HCT116 (cell line): Measurements from ENCODE around the gene ZNF618.

Experiments
- TCF7L2 ChIP-seq: IDR thresholded peaks from 2 replicates; pipeline ENCODE4 v1.7.0; 2011; ENCODE audit warnings: borderline replicate concordance, inconsistent platforms; ENCODE audit not compliant: insufficient read depth, insufficient read length; ENCODE audit errors: extremely low read depth
- TF ChIP-seq, protein P1 (sequence below), 3 experiments: fragments of 200-600 bp in 1 of 3; sonication (generic) in 1 of 3; IDR thresholded peaks in 2 of 3; conservative IDR thresholded peaks in 1 of 3; 2 replicates each; pipeline ENCODE4 v1.5.1; 2012 to 2017; ENCODE audit warnings: low read depth in 2 of 3, low read length in 2 of 3, antibody characterized with exemption in 1 of 3, borderline replicate concordance in 1 of 3, control low read depth in 1 of 3, mild to moderate bottlenecking in 1 of 3, mixed read lengths in 1 of 3, mixed run types in 1 of 3, moderate library complexity in 1 of 3; ENCODE audit not compliant: insufficient read depth in 1 of 3

DNA sequence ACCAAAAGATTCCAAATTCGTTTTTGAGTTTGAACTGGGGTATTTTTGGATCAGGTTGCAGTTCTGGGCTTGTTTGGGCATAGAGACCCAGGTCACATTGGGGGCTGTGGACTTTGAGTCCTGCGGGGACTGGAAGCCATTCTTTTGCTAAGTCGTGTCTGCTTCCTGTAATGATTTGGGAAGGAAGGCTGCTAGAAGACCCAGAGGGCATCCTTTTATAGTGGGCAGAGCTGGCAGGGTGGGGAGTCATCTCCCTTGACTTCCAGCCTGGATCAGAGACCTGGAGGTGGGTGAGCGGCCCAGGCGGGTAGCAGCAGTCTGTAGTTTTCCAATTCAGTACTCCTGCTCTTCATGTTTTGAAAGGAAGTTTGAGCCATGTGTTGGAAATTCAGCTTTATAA, 11.3 kb downstream of the ZNF618 start:
- TF ChIP-seq, protein P1, sequence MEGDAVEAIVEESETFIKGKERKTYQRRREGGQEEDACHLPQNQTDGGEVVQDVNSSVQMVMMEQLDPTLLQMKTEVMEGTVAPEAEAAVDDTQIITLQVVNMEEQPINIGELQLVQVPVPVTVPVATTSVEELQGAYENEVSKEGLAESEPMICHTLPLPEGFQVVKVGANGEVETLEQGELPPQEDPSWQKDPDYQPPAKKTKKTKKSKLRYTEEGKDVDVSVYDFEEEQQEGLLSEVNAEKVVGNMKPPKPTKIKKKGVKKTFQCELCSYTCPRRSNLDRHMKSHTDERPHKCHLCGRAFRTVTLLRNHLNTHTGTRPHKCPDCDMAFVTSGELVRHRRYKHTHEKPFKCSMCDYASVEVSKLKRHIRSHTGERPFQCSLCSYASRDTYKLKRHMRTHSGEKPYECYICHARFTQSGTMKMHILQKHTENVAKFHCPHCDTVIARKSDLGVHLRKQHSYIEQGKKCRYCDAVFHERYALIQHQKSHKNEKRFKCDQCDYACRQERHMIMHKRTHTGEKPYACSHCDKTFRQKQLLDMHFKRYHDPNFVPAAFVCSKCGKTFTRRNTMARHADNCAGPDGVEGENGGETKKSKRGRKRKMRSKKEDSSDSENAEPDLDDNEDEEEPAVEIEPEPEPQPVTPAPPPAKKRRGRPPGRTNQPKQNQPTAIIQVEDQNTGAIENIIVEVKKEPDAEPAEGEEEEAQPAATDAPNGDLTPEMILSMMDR (IDR thresholded peaks at IDR 0.05 in 2 of 3, conservative IDR thresholded peaks at IDR 0.05 in 1 of 3; ENCODE audit: borderline replicate concordance in 1 of 3, insufficient read depth in 1 of 3, low read depth in 2 of 3, low read length in 2 of 3): no peak
- TF ChIP-seq TCF7L2: no peak
